Activated T-cell treated with anti-CD3 and anti-CD28 coated beads for 1 hour (primary cell): ENCODE measurements around the gene LY6G6C.
A peak's percentile ranks its signal among the peaks of the same experiment; 100 is the strongest.

Source experiments
- DNase-seq: peaks from one replicate; pipeline ENCODE4 v3.0.0-alpha.2; 2020; ENCODE audit warnings: low read depth

LY6G6C gene

GRCh38 chr6:31705931-31706330 lies 15.6 kb downstream of the LY6G6C start:
- no peak for DNase-seq

DNA sequence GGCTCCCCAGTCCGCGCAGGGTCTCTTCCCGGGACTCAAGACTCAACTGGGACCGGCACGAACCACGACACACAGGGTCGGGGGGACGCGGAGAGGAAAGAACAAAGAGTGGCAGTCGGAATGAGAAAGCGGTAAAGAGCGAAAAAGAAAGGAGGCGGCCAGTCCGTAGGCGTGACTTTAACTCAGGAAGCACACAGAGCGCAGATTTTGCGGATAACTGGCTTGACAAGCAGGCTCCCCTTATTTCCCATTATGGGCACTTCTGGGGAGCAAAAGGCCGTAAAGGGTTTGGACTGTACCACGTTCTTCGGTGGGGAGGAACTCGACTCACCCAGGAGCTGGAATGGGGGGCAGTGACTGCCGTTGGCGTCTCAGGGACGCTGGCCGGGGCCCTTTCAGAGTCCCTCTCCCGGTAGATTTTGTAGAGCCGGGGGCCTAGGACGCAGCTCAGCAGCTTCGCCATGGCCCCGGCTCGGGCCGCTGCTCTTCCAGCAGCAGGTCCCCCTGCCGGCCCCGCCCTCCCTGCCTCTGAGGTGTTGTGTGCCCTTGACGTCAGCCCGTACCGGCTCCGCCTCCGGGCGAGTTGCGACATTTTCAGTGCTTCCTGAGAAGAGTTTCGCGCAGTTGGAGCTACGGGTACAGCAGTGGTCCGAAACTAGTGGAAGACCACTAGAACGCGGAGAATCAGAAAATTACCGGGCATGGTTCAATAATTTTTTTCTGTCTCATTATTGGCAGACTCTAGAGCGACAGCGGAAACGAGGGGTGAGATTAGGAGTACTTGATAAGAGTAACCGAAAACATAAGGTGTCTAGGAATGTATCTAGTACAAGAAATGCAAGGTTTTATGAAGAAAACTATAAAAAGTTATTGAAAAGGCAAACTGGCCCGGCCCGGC lies 18.5 kb downstream of the LY6G6C start, which contains the start of gene ABHD16A:
Gene ABHD16A, minus strand, starts transcription at position 506 of the 898 bp plus-strand sequence. Its CDS starts 43 bp downstream, at position 463.
- DNase-seq: peak; percentile 96

DNA sequence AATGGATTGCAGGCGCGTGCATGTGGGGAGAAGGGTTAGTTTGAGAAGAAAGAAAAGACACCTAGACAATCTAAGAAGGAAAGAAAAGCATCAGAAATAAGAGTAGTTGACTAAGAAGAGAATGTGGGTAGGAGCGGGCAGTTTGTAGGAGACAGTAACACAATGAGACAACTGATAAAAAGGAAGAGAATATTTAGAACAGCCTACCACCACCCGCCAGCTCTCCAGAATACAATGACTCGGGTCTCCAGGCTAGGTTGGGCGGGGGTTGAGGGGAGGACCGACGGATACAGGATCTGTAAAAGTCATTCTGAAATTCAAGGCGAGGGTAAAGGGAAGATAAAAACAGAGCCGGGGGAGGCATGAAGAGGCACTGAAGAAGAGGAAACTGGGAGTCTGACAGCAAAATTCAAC lies 19.1 kb downstream of the LY6G6C start:
- no peak for DNase-seq

DNA sequence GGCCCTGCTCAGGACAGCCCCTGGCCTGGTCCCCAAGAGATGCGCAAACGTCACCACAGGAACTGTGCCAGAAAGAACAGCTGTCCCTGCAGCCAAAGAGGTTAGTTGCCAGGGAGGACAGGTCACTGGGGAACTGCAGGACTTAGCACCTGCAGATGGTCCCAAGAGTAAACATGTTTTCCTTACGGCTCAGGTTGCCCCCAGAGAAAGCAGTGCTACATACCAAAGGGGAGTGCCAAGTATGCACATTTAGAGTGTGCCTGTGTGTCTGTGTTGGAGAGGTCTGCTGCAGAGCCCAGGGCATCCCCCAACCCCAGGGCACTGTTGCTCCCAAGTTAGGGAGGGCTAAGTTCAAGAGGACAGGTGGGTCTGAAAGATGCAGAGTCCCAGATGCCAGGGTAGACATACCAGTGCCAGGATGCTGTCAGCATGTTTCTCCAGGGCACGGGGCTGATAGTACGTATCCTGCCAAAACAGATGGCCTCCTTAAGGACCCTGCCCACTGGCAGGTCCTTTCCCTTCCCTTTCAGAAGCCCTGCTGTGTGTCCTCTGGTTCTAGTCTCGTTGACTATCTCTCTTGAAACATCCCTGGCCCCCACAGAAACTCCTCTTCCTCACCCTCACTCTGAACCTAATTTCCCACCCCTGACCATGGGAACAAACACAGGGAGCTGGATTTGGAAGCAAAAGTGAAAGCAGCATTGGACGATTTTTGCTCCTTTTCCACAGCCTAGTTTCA lies 19.7 kb downstream of the LY6G6C start:
- no peak for DNase-seq

DNA sequence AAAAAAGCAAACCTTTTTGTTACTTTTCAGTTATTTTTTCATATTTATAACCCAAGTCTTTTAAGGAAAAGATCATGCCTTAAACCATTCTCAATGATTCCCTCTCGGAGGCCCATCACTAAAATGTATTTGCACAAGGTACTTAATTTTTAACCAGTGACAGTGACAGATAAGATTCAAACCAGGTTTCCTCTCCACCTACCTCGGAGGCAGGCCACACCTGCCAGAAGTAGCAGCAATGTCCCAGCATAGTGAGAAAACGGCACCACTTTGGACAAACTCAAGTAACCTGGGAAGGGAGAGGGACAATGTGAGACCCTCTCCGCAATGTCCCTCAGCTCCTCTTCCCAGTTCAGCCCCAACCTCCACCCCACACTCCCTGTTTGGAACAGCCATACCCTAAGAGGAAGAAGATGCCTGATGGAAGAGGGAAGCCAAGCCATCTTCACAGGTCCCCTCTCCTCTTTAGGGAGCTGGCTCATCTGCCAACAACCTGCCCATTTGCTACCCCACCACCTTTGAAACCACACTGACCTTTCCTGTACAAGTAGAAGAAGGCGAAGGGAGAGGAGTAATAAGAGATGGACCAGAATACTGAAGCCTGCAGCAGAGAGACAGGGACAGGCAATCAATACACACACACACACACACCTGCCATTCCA lies 20.7 kb downstream of the LY6G6C start:
- no peak for DNase-seq

- no peak for DNase-seq
Measured at GRCh38 chr6:31697555-31697954, 24.0 kb downstream of the LY6G6C start.

- no peak for DNase-seq
Measured at GRCh38 chr6:31693535-31693934, 28.0 kb downstream of the LY6G6C start.

DNA sequence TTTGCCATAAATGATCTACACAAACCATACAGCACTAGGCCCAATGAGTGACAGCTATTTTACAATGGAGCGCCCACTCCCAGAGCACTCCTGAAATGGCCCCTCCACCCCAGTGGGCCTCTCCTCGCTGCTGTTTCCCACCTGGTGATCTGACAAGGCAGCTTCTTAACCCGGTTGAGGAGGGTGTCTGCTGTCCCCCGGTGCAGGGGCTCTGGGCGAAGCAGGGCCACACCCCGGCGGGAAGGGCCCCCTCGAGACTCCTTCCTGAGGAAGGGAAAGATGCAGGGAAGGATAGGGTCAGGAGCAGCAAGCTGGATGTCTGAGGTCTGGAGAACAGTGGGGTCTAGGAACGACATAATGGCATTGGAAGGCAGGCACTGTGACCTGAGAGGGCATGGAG lies 28.7 kb downstream of the LY6G6C start:
- no peak for DNase-seq

DNA sequence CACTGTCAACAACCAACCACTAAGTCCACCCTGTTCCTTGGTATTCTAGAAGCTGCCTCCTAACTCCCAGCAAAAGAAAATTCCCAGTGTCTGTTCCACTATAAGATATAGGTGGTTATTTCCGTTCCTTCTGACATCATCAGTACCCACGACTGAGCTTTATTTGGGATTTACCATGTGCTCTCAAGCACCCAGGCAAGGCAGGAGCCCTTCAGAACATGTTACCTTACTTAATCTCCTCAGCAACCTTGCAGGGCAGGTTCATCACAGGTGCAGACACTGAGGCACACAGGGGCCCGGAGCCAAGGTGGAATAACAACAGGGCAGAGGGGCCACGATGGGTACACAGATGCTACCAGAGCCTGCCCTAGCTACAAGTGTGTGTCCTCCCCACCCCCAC lies 29.2 kb downstream of the LY6G6C start:
- DNase-seq: no peak

DNA sequence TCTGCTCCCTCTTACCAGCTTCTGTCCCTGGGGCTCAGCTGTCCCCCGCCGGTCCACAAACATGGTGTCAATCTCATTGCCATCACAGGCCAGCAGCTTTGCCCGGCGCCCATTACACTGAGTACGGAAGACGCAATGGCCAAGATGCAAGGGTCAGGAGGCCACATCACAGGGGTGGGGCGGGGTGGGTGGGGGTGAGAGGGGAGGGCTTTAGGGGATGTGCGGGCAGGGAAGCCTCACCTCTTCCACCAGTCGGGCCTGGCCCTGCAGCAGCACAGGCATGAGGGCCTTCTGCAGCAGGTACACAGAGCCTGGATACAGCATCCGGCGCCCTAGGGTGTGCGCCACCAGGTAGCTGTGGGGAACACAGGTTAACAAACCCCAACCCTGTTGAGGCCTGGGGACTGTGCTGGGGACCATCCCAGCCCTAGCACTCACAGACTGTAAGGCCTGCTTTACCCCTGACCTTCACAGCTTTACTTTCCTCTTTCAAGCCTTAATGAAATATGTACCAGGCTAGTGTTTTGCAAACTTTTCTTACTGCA lies 29.9 kb downstream of the LY6G6C start:
- DNase-seq: no peak

- DNase-seq: no peak
Measured at GRCh38 chr6:31691078-31691463, 30.5 kb downstream of the LY6G6C start.

- no peak for DNase-seq
Measured at GRCh38 chr6:31690231-31691077, 31.1 kb downstream of the LY6G6C start.

DNA sequence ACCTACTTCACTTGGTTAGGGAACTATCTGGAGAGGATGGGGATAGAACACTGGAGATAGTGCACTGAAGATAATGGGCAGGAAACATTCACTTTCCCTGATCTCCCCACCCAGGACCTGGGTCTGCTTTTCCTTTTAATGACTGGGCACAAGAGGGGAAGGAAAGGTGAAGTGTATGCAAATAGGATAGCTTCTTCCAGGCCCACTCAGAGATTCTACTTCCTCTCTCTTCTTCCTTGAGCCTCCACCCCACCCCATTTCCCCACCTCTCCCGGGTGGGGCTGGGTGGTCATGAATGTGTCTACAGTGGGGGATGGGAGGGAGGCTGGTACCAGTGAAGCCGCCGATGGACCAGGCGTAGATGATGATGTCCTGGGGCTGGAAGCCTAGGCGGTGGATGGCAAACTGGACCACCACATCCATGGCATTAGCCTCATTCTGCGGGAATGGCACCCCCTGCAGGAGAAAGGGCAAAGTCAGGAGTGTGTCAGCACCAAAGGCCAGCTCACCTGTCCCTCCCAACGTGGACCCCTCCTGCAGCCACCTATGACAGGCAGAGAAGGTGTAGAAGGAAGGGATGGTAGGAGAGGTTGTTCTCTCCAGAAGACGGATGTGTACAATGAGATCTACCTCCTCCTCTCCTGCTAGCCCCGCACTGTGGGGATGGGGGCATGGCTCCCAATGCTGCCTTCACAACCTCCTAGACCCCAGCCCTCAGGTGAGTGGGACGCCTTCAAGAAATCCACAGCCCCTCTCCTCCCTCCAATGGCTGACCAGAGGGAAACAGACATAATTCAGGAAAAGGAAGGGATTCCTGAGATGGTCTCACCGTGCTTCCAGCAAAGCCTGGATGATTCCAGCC lies 32.1 kb downstream of the LY6G6C start:
- no peak for DNase-seq

- DNase-seq: no peak
Measured at GRCh38 chr6:31687860-31688693, 33.5 kb downstream of the LY6G6C start.

- DNase-seq: no peak
Measured at GRCh38 chr6:31687321-31687720, 34.2 kb downstream of the LY6G6C start.

DNA sequence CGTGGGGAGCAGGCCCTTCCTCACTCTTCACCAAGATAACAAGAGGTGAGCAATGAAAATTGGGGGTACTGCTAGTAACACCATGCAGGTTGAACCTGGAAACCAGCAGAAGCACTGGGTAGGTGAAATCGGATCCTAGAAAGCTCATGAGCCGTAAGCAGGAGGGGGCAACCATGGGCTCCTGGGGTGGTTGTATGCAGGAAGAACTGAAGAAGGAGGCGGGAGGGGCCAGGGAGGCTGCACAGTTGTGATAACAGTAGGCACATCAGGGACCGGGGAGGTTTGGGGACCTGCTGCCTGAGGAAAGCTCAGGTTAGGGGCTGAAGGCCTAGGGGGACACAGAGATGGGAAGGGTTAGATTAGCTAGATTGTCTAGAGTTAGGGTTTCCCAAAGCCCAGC lies 35.1 kb downstream of the LY6G6C start:
- no peak for DNase-seq

- DNase-seq: no peak
Measured at GRCh38 chr6:31683591-31683990, 38.0 kb downstream of the LY6G6C start.

DNA sequence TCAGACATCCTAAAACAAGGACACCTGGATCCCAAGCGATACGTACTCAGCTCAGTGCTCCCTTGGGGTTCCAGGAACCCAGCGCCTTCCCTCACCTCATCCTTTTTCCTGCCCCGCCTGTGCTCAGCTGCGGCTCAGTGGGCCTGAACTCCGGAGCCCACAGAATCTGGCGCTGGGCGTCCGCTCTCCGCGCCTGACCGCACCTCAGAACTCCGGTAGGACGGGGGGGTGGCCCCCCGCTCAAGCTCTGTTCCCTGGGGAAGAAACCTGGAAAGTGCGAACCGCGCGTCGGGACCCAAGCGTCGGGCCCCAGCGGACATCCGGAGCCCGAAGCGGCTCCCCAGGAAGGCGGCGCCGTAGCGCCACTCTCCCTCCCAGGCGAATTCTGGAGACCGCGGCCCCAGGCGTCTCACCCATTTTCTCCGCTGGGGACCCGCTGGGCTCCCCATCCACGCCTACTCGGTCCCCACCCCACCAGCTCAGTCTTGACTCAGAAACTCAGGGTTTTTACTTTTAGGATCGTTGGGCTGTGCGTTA lies 40.3 kb downstream of the LY6G6C start:
- DNase-seq: no peak
